PFSK-1 (cell line): Measurements from ENCODE around the gene COL18A1.

ENCODE experiments used
- FOXP2 ChIP-seq: optimal IDR thresholded peaks from 2 replicates; pipeline ENCODE3; 2011; ENCODE audit warnings: borderline replicate concordance, control low read depth, inconsistent platforms; ENCODE audit not compliant: insufficient read depth; ENCODE audit errors: extremely low read length, extremely low read depth
- POLR2AphosphoS5 ChIP-seq: IDR thresholded peaks from 2 replicates; pipeline ENCODE4 v1.6.1; 2012; ENCODE audit warnings: low read depth, mild to moderate bottlenecking, control low read depth, low read length, moderate library complexity
- SIN3A ChIP-seq: IDR thresholded peaks from 2 replicates; pipeline ENCODE4 v1.6.1; 2012; ENCODE audit warnings: mild to moderate bottlenecking, low read length, moderate library complexity, borderline replicate concordance; ENCODE audit not compliant: insufficient read depth
- TAF1 ChIP-seq: IDR thresholded peaks from 2 replicates; pipeline ENCODE4 v1.6.1; 2012; ENCODE audit warnings: low read length, control low read depth, borderline replicate concordance; ENCODE audit not compliant: insufficient read depth
- TF ChIP-seq, protein P1 (sequence below), 2 experiments: IDR thresholded peaks; 2 replicates each; pipeline versions ENCODE4 v1.6.1 to v1.8.0; 2011 to 2012; ENCODE audit warnings: low read depth in 2 of 2, low read length in 2 of 2, control low read depth in 1 of 2, inconsistent platforms in 1 of 2, mild to moderate bottlenecking in 1 of 2, moderate library complexity in 1 of 2; ENCODE audit not compliant: insufficient read depth in 1 of 2

COL18A1 gene

GRCh38 chr21:45365608-45366241 is 39.2 kb upstream of the COL18A1 start:
- TF ChIP-seq, protein P1, sequence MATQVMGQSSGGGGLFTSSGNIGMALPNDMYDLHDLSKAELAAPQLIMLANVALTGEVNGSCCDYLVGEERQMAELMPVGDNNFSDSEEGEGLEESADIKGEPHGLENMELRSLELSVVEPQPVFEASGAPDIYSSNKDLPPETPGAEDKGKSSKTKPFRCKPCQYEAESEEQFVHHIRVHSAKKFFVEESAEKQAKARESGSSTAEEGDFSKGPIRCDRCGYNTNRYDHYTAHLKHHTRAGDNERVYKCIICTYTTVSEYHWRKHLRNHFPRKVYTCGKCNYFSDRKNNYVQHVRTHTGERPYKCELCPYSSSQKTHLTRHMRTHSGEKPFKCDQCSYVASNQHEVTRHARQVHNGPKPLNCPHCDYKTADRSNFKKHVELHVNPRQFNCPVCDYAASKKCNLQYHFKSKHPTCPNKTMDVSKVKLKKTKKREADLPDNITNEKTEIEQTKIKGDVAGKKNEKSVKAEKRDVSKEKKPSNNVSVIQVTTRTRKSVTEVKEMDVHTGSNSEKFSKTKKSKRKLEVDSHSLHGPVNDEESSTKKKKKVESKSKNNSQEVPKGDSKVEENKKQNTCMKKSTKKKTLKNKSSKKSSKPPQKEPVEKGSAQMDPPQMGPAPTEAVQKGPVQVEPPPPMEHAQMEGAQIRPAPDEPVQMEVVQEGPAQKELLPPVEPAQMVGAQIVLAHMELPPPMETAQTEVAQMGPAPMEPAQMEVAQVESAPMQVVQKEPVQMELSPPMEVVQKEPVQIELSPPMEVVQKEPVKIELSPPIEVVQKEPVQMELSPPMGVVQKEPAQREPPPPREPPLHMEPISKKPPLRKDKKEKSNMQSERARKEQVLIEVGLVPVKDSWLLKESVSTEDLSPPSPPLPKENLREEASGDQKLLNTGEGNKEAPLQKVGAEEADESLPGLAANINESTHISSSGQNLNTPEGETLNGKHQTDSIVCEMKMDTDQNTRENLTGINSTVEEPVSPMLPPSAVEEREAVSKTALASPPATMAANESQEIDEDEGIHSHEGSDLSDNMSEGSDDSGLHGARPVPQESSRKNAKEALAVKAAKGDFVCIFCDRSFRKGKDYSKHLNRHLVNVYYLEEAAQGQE (IDR thresholded peaks at IDR 0.05; ENCODE audit: insufficient read depth in 1 of 2, low read depth in 2 of 2, low read length in 2 of 2) = no peak
- TF ChIP-seq TAF1 (no peak), FOXP2 (no peak), SIN3A (no peak), POLR2AphosphoS5 (no peak)

DNA sequence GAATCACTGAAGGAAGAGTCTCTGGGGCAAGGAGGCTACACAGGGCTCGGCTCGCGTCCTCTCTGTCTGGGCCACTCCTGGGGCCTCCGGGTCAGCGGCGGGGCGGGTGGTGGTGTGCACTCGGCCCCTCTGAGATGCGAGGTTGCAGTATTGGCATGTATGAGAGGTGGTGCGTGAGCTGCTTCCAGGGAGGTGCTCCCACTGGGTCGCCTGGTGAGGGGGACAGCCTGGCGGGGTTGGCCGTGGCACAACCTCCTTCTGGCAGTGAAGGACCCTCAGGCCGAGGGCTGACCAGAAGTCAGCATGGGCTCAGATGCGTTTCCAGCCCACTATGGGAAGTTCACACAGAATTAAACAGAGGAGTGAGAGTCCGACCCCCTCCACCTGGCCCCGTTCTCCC is 38.5 kb upstream of the COL18A1 start:
- no peak for TF ChIP-seq FOXP2
- TF ChIP-seq SIN3A = no peak
- no peak for TF ChIP-seq POLR2AphosphoS5
- TF ChIP-seq TAF1 = no peak
- TF ChIP-seq, protein P1 (IDR thresholded peaks at IDR 0.05; ENCODE audit: insufficient read depth in 1 of 2, low read depth in 2 of 2, low read length in 2 of 2) = no peak

DNA sequence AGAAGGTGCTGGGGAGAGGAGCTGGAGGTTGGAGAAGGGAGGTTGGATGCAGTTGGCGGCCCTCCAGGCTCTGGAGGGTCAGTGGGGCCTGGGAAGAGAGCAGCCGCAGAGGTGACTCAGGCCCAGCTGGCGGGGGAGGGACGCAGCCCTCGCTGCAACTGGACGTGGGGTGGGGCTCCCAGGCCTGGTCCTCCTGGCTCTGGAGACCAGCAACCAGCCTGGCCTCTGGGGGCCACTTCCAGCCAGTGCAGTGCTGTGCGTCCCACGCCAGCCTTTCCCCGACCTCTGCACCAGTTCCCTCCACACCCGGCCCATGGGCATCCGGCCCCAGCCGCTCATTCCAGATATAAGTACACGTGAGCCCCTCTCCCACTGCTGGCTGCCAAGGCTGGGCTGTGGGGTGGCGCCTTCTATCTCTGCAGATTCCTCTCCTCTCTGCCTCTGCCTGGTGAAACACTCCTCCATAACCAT is 38.0 kb upstream of the COL18A1 start:
- TF ChIP-seq POLR2AphosphoS5 (no peak), SIN3A (no peak), FOXP2 (no peak), TAF1 (no peak)
- TF ChIP-seq, protein P1 (IDR thresholded peaks at IDR 0.05; ENCODE audit: insufficient read depth in 1 of 2, low read depth in 2 of 2, low read length in 2 of 2) = no peak

- no peak for TF ChIP-seq FOXP2
- no peak for TF ChIP-seq POLR2AphosphoS5
- TF ChIP-seq, protein P1 (IDR thresholded peaks at IDR 0.05; ENCODE audit: insufficient read depth in 1 of 2, low read depth in 2 of 2, low read length in 2 of 2) = no peak
- TF ChIP-seq SIN3A = no peak
- no peak for TF ChIP-seq TAF1
Measured at GRCh38 chr21:45367402-45368351, 37.3 kb upstream of the COL18A1 start.
